Myocyte (in vitro differentiated cells): ENCODE data around the gene SEMG2. TPM values are rescaled to one million over a fixed set of nuclear protein-coding genes. Genes with fewer than 3 reads are reported as not detected.

Source experiments
- DNase-seq: peaks from one replicate; pipeline ENCODE4 v3.0.0-alpha.2; 2012; ENCODE audit warnings: low read depth
- polyA plus RNA-seq: library from polyadenylated mRNA; unstranded; fragments of >200 nt; gene quantifications from one replicate; pipeline ENCODE4 v1.2.1, GENCODE V29; 2012; ENCODE audit warnings: missing spikeins
- total RNA-seq: library from RNA; depleted of rRNA; stranded (reverse); fragments of >200 nt; gene quantifications from 2 replicates; pipeline ENCODE4 v1.2.3, GENCODE V29; 2014

The SEMG2 gene, protein sequence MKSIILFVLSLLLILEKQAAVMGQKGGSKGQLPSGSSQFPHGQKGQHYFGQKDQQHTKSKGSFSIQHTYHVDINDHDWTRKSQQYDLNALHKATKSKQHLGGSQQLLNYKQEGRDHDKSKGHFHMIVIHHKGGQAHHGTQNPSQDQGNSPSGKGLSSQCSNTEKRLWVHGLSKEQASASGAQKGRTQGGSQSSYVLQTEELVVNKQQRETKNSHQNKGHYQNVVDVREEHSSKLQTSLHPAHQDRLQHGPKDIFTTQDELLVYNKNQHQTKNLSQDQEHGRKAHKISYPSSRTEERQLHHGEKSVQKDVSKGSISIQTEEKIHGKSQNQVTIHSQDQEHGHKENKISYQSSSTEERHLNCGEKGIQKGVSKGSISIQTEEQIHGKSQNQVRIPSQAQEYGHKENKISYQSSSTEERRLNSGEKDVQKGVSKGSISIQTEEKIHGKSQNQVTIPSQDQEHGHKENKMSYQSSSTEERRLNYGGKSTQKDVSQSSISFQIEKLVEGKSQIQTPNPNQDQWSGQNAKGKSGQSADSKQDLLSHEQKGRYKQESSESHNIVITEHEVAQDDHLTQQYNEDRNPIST
- not detected in 2 replicates for total RNA-seq
- polyA plus RNA-seq, result not detected

DNA sequence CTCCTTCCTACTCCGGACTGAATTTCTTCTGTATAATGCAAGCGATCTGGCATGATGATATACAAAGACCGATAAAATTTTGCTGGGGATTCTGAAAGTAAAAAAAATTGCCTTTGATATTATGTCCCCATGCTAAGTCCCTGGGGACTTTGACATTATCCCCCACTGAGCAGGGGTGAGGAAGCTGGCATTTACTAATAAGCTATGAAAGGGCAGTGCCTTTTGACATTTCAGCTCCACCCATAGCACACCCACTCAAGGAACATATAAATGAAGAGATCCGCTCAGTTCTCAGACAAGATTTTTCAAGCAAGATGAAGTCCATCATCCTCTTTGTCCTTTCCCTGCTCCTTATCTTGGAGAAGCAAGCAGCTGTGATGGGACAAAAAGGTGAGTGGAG lies at the start of gene SEMG2:
Gene SEMG2 (plus strand): TSS at position 298 of the 400 bp plus-strand sequence. CDS start 17 bp downstream, at position 315.
- no peak for DNase-seq

DNA sequence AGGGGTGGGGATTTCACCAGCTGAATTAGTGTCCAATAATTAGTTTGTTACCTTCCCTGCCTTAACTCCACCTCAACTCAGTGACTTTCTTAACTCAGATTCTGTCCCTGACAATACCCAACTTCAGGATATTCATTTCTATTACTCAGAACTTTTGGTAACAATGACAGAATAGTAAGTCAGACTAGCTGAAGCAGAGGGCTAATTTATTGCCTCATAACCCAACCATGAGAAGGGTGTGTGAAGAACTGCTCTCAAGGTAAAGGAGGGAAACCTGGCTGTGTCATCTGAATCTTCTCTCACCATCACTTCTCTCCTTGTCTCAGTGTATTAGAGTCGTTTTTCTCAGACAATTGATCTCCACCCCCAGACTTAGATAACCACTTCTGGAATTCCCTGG lies 47.7 kb upstream of the SEMG2 start:
- DNase-seq, result no peak

DNA sequence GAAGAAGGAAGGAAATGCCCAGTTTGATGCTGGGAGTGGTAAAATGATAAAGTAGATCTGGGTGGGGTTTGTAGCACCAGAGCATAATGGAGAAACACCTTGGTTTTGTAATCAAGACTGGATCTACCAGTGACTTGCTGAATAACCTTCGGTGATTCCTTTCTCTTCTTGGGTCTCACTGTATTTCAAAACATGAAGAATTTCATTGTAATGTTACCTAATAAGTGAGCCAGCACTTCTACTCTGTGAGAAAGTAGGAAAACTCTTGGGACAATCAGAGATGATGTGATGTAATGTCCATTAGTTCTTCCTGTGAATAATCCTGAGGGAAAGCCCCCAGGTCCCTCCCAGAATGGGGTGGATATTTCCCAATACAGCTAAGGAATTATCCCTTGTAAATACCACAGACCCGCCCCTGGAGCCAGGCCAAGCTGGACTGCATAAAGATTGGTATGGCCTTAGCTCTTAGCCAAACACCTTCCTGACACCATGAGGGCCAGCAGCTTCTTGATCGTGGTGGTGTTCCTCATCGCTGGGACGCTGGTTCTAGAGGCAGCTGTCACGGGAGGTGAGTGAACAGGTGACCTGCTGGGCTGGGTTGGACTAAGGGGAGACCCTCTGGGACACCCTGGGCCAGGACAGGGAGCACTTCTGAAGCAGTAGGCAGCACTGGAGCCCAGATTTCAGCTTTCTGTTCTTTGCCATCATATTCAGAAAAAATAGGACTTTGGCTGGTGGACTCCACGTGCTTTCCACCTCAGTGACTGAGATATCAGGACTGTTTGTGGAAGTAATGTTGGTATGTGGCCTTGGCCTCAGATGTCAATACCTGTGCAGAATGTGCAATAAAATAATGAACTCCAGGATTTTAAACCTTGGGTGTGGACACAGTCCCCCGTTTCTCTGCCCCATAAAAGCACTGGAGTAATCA lies 46.5 kb upstream of the SEMG2 start, which contains the start of gene PI3:
Gene PI3 (plus strand): TSS at position 469 of the 931 bp plus-strand sequence. CDS start 21 bp downstream, at position 490.
- no peak for DNase-seq

DNA sequence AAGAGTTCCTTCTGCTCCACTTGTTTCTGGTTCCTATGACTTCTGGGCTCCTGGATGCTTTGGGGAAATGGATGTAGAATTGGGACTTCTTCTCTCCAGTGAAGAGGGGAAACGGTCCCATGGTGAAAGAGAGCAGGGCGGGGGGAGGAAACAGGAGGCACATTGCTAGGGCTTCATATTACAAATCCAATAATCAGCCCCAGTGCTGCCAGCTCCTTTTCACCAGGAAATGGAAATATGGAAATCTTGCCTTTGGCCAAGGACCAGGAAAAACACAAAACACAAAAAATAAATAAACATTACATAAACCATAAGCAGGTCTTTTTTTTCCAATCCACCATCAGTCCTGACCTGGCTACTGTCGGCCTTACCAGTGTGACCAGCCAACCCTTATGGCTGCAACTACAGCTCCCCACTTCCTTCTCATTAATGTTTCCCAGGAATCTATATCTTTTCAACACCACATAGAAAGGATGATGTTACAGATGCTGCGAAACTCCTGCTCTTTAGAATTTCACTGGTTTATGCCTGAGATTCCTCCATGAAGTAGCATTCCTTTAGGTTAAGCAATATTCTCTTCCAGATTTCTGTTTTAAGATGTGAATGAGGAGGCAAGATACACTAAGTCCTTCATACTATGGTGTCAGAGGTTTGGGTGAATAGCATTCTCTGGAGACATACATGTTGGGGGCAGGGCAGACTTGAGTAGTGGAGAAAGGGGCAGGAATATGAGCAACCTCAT lies 44.5 kb upstream of the SEMG2 start:
- DNase-seq, result no peak

DNA sequence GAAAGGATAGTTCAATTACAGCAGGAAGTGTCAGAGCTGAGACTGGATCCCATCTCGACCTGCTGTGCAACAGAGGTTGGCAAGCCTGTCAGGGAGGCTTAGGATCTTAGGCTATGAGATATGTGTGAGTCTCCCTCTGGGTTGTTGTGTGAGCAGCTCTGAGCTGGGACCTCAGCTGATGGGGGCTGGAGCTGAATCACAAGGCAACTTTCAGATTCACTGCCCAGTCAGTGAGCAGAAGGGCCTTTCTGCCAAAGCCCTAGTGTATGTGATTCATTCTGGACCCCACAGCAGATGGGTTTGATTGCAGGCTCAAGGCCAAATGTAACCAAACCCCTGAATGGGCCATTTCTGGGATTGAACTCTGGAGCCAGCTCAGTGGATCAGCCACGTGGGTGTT lies 42.0 kb upstream of the SEMG2 start:
- DNase-seq, result no peak

DNA sequence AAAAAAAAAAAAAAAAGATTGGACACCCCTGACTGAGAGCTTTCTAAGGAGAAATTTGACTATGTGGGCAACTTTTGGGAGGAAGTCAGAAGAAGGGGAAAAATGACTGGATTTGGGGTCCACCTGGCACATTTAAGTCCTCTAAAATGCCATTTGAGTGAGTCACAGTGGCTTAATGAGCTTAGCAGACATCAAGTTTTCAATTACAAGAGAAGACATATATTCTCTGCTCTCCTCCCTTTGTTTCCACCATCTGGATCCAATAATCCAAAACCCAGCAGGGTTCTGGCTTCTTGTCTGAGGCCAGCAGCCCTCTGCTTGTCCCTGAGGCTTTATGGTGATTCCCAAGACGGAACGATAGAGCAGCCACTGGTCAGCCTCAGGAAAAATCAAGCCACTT lies 39.5 kb upstream of the SEMG2 start:
- no peak for DNase-seq

DNA sequence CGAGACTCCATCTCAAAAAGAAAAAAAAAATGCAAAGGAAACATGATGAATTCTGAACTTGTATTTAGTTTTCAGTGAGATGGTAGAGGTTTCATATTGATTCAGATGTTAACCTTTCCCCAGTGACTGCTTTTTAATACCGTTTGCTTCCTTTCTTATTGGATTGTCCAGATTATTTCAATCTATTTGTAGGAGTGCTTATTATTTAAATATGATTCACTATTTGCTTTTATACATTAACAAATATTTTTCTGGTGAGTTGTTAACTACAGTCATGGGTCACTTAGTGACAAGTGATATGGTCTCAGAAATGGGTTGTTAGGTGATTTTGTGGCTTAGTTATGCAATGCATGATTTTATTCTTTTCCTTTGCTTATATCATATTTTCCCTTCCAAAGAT lies 38.1 kb upstream of the SEMG2 start:
- no peak for DNase-seq

DNA sequence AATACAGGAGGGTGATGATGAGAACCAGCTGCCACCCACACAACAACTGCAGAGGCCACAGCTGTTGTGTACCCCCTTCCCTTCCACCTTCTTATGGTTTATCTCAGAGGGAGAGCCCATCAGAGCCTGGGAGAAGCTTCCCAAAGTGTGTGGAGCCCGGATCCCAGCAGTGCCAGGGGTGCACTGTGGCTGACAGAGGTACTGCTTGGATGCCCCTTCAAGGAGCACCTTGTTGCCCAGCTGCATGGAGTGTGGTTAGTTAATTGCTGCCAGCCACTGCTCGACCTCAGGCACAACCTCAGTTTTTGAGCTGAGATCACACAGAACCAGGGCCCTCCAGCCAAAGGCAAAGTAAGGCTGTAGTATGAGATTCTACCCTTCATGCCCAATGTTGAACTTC lies 33.5 kb upstream of the SEMG2 start:
- DNase-seq, result no peak

DNA sequence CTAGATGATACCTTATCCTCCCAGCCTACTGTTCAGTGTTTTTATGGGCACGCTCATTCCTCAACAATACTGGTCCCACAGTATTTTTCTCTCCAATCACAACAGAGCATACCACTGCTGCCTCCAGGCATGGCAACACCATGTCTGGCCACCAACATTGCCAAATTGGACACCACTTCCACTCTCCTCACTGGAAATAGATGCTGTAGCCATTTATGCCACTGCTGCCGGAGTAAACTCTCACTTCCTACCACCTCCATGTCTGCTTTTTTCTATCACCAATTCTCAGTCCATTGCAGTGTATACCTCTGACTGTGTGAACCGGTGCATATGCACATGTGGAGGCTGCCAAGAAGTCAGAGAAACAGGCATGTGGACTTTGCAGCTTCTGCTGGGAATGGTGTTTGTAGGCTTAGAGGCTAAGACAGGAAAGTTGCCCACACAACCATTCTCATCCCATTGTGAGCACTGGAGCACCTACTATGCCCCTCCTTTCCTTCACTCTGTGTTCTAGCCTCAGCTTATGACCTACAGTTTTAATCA lies 32.0 kb upstream of the SEMG2 start:
- no peak for DNase-seq

DNA sequence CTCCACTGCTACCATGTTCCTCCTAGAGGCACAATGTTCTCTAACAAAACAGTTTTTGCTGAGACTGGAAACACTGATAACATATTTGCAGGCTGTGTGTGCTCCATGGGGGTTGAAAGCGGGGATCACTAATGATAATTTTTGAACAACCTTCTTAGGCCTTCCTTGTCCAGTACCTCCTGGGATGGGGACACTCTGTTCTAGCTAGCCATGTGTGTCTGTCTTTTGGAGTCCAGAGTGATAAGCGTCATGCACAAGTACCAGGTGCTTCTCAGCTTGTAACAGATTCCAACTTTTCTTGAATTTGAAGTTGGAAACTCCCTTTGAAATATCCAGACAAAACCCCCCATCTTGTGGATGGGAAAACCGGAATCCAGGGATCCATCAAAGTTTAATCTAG lies 31.3 kb upstream of the SEMG2 start:
- DNase-seq, result no peak

DNA sequence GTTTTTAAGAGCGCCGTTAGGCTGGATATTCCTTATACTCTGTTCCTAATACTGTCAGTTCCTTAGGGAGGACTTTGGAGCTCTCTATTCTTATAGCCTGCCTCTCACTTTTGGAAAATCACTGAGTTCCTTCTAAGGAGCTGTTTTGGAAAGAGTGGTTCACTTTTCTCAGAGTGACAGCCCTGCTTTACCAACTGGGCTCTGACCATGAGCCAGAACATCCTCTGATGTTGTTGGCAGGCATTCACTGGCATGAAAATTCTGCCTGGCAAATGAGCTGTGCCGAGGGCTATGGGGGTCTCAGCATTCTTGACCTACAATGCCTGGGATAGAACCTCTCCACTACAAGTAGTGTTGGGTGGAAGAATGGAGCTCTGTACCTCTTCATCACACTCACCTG lies 29.2 kb upstream of the SEMG2 start:
- no peak for DNase-seq

DNA sequence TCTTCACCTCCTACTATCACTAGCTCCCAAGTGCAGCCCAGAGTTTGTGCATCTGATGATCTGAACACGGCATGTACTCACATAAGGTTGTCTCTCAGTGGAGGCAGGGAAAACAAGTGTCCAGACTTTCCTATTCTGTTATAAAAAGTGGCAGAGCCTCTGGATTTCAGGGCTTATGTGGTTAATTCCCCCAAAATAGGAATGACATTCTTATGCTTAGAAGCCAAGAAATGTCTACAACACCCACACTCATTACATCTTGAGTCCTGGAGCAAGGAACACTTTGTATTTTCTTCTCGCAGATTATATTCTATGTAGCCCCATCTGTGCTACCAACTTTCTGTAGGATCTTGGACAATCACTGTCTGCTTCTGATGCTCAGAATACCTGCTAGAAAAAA lies 27.8 kb upstream of the SEMG2 start:
- no peak for DNase-seq

DNA sequence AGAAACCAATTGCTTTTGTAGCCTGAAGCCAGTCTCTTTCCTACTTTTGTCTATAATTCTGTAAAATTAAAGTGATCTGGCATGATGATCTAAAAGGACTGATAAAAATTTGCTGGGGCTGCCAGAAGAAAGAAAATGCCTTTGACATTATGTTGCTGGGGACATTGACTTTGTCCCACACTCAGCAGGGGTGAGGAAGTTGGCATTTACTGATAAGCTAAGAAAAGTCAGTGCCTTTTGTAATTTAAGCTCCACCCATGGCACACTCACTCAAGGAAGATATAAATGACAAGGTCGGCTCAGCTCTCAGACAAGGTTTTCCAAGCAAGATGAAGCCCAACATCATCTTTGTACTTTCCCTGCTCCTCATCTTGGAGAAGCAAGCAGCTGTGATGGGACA lies 14.4 kb upstream of the SEMG2 start, which contains the start of gene SEMG1:
Gene SEMG1 (plus strand): TSS at position 309 of the 400 bp plus-strand sequence. CDS start 21 bp downstream, at position 330.
- DNase-seq, result no peak

DNA sequence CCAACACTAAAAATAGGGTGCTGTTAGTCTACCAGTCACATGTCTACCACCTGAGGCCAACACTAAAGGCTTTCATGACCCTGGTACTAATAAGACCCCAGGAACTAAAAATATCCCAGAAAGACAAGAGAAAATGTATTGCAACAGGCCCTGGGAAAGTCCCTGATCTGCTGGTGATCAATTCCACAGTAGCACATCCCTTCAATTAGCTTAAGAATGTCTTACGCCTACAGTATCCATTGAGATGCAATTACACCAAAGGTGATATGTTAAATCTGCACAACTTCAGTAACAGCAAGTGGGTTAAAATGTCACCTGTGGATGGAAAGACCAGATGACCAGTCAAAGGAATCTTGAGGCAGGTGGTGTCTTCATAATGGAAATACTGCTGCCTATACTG lies 11.2 kb upstream of the SEMG2 start:
- no peak for DNase-seq

DNA sequence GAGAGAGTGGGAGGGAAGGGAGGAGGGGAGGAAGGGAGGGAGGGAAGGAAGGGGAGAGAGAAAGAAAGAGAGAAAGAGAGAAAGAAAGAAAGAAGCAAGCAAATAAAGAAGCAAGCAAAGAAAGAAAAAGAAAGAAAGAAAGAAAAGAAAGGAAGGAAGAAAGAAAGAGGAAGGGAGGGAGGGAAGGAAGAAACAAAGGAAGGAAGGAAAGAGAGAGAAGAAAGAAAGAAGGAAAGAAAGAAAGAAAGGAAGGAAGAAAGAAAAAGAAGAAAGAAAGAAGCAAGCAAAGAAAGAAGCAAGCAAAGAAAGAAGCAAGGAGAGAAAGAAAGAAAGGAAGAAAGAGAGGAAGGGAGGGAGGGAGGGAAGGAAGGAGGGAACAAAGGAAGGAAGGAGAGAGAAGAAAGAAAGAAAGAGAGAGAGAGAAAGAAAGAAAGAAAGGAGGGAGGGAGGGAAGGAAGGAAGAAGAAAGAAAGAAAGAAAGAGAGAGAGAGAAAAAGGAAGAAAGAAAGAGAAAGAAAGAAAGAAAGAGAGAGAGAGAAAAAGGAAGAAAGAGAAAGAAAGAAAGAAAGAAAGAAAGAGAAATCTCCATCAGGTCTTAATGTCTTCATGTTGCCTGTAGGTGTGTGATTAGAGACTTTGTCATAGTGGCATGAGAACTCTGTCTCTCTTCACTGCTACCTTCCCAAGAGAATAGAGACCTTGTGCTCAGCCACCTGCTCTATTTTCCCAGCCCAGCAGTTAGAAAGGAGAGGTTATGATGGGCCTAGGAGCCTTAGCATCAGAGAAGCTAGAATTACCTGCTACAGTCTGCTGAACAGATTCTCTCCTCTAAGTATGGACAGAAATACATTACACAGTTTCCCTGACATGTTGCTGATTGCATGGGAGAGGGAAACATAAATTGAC lies 9.4 kb upstream of the SEMG2 start:
- no peak for DNase-seq

DNA sequence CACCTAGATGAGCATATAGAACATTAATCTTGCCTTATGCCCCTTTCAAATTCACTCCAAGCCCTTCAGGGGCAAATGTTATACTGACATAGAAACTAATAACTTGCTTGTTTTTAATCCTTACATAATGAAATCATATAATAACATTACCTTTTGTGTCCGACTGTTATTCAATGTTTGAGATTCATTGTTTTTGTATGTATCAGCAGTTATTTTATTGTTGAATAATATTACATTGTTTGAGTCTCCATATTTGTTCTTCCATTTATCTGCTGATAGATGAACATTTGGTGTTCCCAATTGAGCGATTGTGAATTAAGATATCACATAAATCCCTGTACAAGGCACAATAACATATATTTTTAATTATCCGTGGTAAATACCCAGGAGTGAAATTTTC lies 8.3 kb upstream of the SEMG2 start:
- DNase-seq, result no peak

DNA sequence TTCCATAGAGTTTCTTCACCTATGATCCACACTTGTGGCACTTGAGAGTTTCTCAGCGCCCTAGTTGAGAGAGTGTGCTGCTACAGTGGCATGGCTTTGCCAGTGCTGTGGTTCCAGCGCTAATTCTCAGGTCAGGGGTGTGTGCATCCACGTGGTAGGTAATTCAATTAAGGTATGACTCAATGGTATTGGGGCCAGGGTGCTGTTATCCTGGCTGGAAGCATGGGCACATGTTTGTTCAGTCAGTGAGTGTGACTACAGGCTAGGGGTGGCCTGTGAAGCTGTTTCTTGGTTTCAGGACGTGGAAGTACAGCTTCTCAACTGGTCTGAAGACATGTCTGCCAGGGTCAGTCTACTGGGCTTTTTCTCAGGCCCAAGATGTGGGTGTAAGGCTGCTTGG lies 3.0 kb upstream of the SEMG2 start:
- no peak for DNase-seq

DNA sequence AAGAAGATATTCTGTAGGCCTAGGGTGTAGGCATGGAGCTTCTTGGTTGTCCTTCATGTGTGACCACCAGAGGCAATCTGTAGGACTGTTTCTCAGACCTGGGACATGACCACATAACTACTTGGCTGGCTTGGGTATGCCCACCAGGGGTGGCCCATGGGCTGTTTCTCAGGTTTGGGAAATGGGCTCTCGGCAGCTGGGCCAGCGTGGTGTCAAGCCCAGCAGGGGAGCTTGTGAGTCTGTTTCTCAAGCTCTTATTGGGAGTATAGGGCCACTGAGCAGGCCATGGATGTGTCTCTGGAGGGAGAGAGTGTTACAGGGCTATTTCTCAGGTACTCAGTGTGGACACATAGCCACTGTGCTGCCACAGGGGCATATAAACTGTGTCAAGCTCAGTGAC lies 2.5 kb upstream of the SEMG2 start:
- DNase-seq, result no peak

DNA sequence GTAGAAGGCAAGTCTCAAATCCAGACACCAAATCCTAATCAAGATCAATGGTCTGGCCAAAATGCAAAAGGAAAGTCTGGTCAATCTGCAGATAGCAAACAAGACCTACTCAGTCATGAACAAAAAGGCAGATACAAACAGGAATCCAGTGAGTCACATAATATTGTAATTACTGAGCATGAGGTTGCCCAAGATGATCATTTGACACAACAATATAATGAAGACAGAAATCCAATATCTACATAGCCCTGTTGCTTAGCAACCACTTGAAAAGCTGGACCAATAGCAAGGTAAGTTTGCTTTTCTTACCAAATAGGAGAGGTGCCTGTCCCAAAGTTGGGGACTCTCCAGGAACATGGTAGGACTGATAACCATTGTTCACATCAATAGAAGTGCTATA lies 2.0 kb downstream of the SEMG2 start:
- DNase-seq, result no peak

DNA sequence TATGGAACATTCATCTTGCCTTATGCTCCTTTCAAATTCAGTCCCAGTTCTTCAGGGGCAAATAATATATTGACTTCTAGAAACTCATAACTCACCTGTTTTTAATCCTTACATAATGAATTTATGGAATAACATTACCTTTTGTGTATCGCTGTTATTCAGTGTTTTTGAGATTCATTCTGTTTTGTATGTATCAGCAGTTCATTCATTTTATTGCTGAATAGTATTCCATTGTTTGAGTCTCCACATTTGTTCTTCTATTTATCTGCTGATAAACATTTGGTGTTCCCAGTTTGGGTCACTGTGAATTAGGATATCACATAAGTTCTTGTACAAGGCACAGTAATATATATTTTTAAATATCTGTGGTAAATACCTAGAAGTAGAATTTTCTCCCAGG lies 5.1 kb downstream of the SEMG2 start:
- no peak for DNase-seq
